A549 (cell line): ENCODE measurements around the gene PLXDC1.

Experiments
- EP300 ChIP-seq, 2 experiments: fragments of >200 bp; sonication (Bioruptor Twin); formaldehyde crosslinking; IDR thresholded peaks; 2 replicates in 1 of 2; 3 replicates in 1 of 2; pipeline ENCODE4 v1.6.1; 2016 to 2017
- FOSL2 ChIP-seq, 2 experiments: fragments of 450-650 bp in 1 of 2; fragments of >200 bp in 1 of 2; sonication (Bioruptor Twin) in 1 of 2; formaldehyde crosslinking; IDR thresholded peaks; 2 replicates each; pipeline versions ENCODE4 v1.5.0 to v1.6.1; 2016 to 2020; ENCODE audit warnings: mild to moderate bottlenecking in 1 of 2, moderate library complexity in 1 of 2
- KDM1A ChIP-seq: fragments of 200-600 bp; sonication (generic); IDR thresholded peaks from 2 replicates; pipeline ENCODE4 v1.6.1; 2016; ENCODE audit warnings: low read depth, mild to moderate bottlenecking
- MAX ChIP-seq: IDR thresholded peaks from 2 replicates; pipeline ENCODE4 v1.6.1; 2012

GRCh38 chr17:39015546-39015935, 135.9 kb downstream of the PLXDC1 start:
- TF ChIP-seq FOSL2 (IDR thresholded peaks at IDR 0.05) (no peak), FOSL2 (CRISPR knock-in tag; IDR thresholded peaks at IDR 0.05) (no peak), EP300 (IDR thresholded peaks at IDR 0.05) (no peak), KDM1A (no peak), MAX (no peak)
